ENCODE data around the gene ZFPM1.

Gene ZFPM1

DNA sequence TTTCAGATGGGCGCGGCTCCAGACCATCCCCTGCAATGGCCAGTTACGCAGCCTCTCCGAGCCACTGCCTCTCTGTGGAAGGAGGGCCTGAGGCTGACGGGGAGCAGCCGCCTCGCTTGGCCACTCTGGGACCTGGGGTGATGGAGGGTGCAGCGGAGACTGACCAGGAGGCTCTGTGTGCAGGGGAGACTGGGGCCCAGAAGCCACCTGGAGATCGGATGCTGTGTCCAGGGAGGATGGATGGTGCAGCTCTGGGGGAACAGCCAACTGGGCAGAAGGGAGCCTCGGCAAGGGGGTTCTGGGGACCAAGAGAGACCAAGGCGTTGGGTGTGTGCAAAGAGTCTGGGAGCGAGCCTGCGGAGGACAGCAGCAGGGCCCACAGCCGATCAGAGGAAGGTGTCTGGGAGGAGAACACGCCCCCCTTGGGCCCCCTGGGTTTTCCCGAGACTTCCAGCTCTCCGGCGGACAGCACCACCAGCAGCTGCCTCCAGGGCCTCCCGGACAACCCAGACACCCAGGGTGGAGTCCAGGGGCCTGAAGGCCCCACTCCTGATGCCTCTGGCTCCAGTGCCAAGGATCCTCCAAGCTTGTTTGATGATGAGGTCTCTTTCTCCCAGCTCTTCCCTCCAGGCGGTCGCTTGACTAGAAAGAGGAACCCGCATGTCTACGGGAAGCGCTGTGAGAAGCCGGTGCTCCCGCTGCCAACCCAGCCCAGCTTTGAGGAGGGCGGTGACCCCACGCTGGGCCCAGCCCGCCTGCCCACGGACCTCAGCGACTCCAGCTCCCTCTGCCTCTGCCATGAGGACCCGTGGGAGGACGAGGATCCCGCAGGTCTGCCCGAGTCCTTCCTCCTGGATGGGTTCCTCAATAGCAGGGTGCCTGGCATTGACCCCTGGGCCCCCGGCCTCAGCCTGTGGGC is 17.4 kb upstream of the ZFPM1 start:
- no peak for DNase-seq

DNA sequence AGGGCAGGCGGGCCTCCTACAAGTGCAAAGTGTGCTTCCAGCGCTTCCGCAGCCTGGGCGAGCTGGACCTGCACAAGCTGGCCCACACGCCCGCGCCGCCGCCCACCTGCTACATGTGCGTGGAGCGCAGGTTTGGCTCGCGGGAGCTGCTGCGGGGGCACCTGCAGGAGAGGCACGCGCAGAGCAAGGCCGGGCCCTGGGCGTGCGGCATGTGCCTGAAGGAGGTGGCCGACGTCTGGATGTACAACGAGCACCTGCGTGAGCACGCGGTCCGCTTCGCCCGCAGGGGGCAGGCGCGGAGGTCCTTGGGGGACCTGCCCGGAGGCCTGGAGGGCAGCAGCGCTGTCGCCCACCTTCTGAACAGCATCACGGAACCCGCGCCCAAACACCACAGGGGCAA is 16.3 kb upstream of the ZFPM1 start:
- peak in 2 of 3 experiments; percentile 52 to 56 for DNase-seq

DNA sequence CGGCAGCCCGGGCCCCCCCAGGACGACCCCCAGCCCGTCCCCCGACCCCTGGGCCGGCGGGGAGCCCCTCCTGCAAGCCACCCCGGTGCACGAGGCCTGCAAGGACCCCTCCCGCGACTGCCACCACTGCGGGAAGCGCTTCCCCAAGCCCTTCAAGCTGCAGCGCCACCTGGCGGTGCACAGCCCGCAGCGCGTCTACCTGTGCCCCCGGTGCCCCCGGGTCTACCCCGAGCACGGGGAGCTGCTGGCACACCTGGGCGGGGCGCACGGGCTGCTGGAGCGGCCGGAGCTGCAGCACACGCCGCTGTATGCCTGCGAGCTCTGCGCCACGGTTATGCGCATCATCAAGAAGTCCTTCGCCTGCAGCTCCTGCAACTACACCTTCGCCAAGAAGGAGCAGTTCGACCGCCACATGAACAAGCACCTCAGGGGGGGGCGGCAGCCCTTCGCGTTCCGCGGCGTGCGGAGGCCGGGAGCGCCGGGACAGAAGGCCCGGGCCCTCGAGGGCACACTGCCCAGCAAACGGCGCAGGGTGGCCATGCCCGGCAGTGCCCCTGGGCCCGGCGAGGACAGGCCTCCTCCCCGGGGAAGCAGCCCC is 15.6 kb upstream of the ZFPM1 start:
- peak; percentile 15 to 79 (median 68) for DNase-seq

GRCh38 chr16:88438084-88438870 is 14.8 kb upstream of the ZFPM1 start:
- DNase-seq: no peak

GRCh38 chr16:88439016-88439415 is 14.1 kb upstream of the ZFPM1 start:
- DNase-seq: no peak

DNA sequence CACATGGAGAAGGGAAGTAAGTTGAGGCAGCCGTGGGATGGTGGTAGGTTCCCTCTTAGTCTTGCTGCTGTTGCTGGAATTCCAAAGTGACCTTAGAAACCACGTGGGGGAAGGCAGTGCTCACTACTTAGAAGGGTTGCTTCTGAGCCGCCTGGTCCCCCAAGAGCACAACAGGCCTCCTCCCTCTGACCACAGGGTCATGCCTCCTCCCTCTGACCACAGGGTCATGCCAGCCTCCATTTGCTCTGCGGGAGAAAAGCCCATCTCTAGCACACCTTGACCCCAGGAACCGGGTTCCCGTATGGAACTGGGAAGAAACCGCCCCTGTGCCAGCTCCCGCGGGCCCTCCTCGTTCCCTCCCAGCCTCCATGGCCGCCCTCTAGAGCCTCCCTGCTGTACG is 13.4 kb upstream of the ZFPM1 start:
- DNase-seq: no peak

GRCh38 chr16:88440111-88440510 is 13.0 kb upstream of the ZFPM1 start:
- DNase-seq: no peak

GRCh38 chr16:88440686-88441405 is 12.2 kb upstream of the ZFPM1 start:
- no peak for DNase-seq

DNA sequence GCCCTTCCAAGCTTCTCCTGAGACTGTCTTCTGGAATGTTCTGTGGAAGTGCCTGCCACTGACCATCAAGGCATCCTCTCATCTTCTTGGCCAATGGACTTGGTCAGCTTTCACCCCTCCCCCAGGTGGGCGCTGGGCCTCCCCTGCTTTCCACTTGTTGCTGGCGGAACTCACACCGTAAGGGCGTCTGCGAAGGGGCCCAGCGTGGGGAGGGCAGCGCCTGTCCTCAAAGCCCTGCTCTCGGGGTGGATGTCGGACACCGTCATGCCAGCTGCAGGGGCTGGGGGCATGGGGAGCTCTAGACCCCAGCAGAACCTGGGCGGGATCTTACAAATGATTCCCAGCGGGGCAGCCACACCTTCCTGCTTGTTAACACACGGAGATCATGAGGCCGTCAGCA is 11.6 kb upstream of the ZFPM1 start:
- DNase-seq: no peak

DNA sequence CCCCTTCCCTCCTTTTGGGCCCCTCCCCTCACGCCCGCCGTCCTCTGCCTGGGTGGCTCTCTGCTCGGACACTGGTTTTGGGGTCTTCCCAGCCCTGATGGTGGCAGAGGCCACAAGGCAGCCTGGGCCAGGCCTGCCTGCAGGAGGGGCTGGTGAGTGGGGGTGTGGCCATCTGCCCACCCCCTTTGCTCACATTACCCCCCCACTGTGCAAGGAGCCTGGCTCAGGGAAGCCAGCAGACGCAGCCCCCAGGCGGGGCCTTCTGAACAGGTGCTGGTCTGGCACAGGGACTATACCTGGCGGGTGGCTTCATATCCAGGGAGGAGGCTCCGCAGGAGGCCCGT is 10.7 kb upstream of the ZFPM1 start:
- peak in 2 of 3 experiments; percentile 66 to 77 for DNase-seq

GRCh38 chr16:88442727-88443576 is 10.1 kb upstream of the ZFPM1 start:
- peak; percentile 61 to 94 (median 89) for DNase-seq

DNA sequence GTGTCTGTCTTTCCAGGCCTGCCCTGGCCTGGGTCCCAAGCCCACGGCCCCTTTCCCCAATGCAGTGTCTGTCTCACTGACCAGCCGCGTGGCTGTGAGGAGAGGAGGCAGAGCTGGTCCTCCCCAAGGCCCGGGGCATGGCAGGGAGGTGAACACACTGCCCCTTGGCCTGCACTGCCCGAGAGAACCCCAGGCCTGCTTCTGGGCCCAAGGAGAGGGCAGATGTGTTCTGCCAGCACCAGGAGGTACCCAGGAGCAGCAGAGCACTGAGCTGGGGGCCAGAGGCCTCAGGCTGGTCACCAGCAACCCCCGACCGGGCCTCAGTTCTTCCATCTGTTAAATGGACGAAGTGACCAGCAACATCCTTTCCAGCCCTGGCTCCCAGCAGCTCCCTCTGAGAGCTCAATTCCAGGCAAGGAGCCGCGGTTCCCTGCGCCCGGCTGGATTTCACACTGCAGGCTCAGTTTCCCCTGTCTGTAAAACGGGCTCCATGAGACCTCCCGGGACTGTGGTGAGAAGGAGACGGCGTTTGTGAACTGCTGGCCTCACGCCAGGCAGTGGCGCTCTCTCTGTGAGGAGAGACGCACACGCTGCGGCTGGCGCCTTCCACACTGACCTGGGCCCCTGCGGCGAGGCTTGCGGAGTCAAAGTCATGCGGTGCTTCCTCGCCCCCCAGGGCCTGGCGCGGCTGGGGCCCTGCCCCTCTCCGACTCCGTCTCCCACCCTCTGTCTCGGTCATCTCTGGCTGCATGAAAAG is 8.1 kb upstream of the ZFPM1 start:
- DNase-seq: no peak

DNA sequence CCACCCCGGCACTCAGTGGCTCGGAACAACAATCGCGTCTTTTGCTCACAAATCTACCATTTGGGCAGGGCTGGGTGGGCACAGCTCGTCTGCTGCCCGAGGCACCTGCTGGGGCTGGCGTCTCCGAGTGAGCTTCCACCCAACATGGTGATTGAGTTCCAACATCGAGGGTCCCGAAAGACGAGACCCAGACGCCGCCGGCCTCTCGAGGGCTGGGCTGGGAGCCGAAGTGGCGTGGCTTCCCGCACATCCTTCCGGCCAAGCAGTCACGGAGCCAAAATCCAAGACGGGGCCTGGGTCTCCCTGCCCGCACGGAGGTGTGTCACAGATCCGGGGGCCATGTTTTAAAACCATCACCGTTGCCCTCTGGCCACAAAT is 7.5 kb upstream of the ZFPM1 start:
- DNase-seq: no peak

DNA sequence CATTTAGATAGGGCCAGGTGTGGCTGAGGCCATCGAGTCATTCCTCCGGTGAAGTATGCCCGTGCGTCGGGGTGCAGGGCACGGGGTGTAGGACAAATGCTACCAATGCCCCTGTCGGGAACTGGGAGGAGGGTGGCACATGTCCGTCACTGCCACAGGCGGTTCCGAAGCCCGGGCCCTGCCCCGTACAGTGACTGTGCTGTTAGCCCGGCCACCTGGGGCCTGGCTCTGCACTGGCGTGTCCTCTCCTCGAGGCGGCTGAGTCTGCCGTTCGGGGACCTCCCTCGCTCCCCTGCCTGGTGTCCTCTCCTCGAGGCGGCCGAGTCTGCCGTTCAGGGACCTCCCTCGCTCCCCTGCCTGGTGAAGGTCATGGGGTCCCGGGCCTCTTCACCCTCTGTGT is 7.0 kb upstream of the ZFPM1 start:
- no peak for DNase-seq

DNA sequence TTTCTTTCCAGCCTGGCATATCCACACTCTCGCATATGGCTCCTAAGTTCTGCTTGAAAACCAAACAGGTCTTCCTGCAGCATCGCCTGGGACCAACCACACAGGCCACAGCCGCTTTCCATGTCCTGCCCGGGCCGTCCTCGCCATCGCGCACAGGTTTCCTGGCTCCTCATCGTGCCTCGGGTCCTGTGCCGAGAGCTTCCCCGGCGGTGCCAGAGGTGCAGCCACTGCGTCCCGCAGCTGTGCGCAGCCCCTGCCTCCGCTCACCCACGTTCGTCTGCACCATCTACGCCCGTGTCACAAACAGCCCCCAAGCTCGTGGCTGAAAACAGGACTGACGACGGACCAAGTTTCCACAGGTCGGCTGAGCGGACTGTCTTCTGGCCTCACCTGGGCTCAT is 6.3 kb upstream of the ZFPM1 start:
- no peak for DNase-seq

DNA sequence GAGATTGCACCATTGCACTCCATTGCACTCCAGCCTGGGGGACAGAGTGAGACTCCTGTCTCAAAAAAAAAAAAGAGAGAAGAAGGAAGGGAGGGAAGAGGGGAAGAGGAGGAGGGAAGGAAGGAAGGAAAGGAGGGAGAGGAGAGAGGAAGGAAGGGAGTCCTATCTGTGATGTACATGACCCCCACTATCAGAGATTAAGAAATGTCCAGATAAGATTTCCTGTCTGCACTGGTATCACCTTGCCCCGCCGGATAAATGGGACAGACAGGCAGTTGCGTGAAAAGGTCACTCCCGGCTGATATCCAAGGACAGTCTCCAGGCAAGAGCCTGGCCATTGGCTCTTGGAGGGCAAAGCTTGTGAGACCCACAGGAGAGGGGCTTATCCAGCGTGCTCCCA is 5.2 kb upstream of the ZFPM1 start:
- DNase-seq: no peak

DNA sequence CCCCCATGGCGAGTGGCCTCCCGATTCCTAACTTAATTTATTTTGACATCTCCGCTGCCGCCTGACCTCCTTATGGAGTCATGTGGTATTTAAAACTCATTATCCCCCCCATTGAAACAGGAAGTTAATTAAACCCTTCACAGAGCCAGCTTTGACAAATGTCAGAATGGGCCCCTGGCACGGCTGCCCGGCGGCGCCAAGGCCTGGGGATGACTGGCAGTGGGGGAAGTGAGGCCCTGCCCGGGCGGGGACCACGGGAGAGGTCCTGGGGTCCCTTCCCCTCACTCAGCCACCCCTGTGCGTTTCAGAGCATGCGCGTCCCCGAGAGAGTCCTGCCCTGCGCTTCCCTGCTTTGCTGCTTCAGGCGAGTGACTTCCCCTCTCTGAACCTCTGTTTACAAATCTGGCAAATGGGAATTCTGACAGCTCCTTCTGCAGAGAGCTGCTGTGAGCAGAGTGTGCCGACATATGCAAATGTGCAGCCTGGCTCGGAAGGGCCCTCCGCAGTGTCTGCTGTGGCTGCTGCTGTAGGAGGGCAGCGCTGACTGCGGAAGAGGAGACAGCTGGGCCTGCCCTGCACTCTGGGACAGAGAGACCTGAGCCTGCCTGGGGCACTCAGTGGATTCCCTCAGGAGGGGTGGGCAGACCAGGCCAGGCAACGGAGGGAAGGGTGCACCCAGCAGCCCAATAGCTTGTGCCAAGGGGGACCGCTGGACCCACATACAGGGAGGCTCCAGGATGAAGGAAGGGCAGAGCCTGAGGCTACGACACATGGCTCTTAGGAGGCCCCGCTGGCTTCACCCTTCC is 4.4 kb upstream of the ZFPM1 start:
- DNase-seq: peak in 2 of 3 experiments; percentile 48 to 79

GRCh38 chr16:88449267-88449561 is 3.9 kb upstream of the ZFPM1 start:
- peak in 2 of 3 experiments; percentile 40 to 47 for DNase-seq

GRCh38 chr16:88451586-88452481 is 1.2 kb upstream of the ZFPM1 start:
- peak in 2 of 3 experiments; percentile 31 to 49 for DNase-seq

All from NCI-H1417 (cell line).